HL-60 (cell line): Measurements from ENCODE around the gene CIT.

Experiments used
- DNase-seq, 2 experiments: peaks; one replicate each; pipeline ENCODE4 v3.0.0-alpha.2; 2010 to 2020; ENCODE audit warnings: low read depth in 1 of 2, low spot score in 1 of 2
- H3K27ac ChIP-seq: fragments of 250-450 bp; sonication (Bioruptor Pico); replicated peaks from 2 replicates; pipeline ENCODE4 v1.5.1; 2020; ENCODE audit warnings: mild to moderate bottlenecking, moderate library complexity
- H3K27me3 ChIP-seq: fragments of 250-450 bp; sonication (Bioruptor Pico); 2 replicates; pipeline ENCODE4 v1.5.1; 2021; ENCODE audit warnings: mild to moderate bottlenecking, moderate library complexity; ENCODE audit not compliant: insufficient read depth, poor library complexity, severe bottlenecking
- H3K4me3 ChIP-seq: replicated peaks from 2 replicates; pipeline ENCODE4 v1.5.1; 2011; ENCODE audit warnings: mild to moderate bottlenecking, control low read depth, low read length; ENCODE audit not compliant: insufficient read depth
- GABPA ChIP-seq: IDR thresholded peaks from 2 replicates; pipeline ENCODE4 v1.6.1; 2012; ENCODE audit warnings: low read depth
- POLR2AphosphoS5 ChIP-seq: IDR thresholded peaks from 2 replicates; pipeline ENCODE4 v1.6.1; 2012; ENCODE audit warnings: low read depth
- REST ChIP-seq: IDR thresholded peaks from 2 replicates; pipeline ENCODE4 v1.6.1; 2012; ENCODE audit warnings: low read depth; ENCODE audit not compliant: insufficient replicate concordance
- SPI1 ChIP-seq: IDR thresholded peaks from 2 replicates; pipeline ENCODE4 v1.6.1; 2012; ENCODE audit warnings: low read depth, mild to moderate bottlenecking, borderline replicate concordance
- long read RNA-seq: library from polyadenylated mRNA; unstranded; transcript quantifications from one replicate; pipeline ENCODE4 v2.0.0, GENCODE V29; 2020
- TF ChIP-seq, protein P1 (sequence below): IDR thresholded peaks from one replicate; pipeline ENCODE4 v1.5.1; 2011; ENCODE audit warnings: low read length, control low read depth, inconsistent platforms; ENCODE audit not compliant: insufficient read depth

CIT gene
- long read RNA-seq, partial matches to known transcripts, result 16 of 34 reads
- long read RNA-seq, other reads (novel, unspliced or antisense), result 18 of 34 reads

GRCh38 chr12:119876761-119877638 lies at the start of gene CIT:
TSS of gene CIT (minus strand) at chr12:119877320. CDS start at chr12:119876168, 1,152 bp downstream.
- Histone ChIP-seq H3K27ac (peak within 1 kb of the TSS; percentile 87), H3K4me3 (peak within 1 kb of the TSS; percentile 93), H3K27me3 (no peaks in the 10 kb centered on the region)
- TF ChIP-seq POLR2AphosphoS5 (peak; percentile 64; the same call in 1 of the 2 replicates), GABPA (no peak), SPI1 (peak; percentile 66; the same call in 1 of the 2 replicates), REST (no peak)
- peak; percentile 91 to 95 for DNase-seq

DNA sequence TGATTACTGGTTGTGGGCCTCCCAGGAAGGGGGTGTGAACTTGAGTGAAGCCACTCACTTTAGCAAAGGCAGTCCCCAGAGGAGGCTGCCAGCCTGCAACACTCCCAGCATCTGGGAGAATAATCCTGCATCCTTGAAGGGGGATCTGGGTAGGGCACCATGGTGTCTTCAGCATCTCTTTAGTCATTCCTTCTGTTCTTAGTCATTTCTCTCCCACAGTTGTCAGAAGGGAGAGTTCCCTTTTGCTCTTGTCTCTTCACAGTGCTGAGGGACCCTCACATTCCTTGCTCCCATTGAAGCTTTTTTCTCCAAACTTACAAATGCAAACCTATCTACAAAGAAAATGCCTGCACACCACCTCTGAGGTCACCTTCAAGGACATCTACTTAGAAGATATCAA lies 48.1 kb upstream of the CIT start:
- Histone ChIP-seq H3K4me3 (no peak overlapping the region), H3K27ac (no peak overlapping the region), H3K27me3 (no peaks in the 10 kb centered on the region)
- TF ChIP-seq SPI1 (no peak), REST (no peak), POLR2AphosphoS5 (no peak)
- DNase-seq, result no peak

DNA sequence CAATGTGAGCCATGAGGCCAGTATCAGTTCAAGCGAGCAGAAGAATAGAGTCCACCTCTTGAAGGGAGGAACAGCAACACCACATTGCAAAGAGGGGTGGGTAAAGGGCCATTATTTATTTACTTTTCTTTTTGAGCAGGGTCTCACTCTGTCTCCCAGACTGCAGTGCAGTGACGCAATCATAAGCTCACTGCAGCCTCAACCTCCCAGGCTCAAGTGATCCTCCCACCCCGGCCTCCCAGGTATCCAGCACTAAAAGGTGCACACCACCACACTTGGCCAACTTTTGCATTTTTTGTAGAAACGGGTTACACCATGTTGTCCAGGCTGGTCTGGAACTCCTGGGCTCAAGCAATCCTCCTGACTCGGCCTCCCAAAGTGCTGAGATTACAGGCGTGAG lies 42.9 kb upstream of the CIT start:
- Histone ChIP-seq H3K27me3 (no peaks in the 10 kb centered on the region), H3K4me3 (no peak overlapping the region), H3K27ac (no peak overlapping the region)
- no peak for DNase-seq
- TF ChIP-seq, protein P1, sequence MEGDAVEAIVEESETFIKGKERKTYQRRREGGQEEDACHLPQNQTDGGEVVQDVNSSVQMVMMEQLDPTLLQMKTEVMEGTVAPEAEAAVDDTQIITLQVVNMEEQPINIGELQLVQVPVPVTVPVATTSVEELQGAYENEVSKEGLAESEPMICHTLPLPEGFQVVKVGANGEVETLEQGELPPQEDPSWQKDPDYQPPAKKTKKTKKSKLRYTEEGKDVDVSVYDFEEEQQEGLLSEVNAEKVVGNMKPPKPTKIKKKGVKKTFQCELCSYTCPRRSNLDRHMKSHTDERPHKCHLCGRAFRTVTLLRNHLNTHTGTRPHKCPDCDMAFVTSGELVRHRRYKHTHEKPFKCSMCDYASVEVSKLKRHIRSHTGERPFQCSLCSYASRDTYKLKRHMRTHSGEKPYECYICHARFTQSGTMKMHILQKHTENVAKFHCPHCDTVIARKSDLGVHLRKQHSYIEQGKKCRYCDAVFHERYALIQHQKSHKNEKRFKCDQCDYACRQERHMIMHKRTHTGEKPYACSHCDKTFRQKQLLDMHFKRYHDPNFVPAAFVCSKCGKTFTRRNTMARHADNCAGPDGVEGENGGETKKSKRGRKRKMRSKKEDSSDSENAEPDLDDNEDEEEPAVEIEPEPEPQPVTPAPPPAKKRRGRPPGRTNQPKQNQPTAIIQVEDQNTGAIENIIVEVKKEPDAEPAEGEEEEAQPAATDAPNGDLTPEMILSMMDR, result no peak
- TF ChIP-seq POLR2AphosphoS5 (no peak), SPI1 (no peak), GABPA (no peak), REST (no peak)
